GM19238 (cell line): Measurements from ENCODE around the gene SPATA24.
"Not testable (repeated sequence)": the region's sequence is repeated elsewhere in the genome, so short reads cannot be mapped to it uniquely, and the experiment has no call there.

Experiments used
- DNase-seq: peaks from one replicate; pipeline ENCODE4 v3.0.0; 2011; ENCODE audit warnings: low spot score; ENCODE audit not compliant: insufficient read length

The SPATA24 gene

DNA sequence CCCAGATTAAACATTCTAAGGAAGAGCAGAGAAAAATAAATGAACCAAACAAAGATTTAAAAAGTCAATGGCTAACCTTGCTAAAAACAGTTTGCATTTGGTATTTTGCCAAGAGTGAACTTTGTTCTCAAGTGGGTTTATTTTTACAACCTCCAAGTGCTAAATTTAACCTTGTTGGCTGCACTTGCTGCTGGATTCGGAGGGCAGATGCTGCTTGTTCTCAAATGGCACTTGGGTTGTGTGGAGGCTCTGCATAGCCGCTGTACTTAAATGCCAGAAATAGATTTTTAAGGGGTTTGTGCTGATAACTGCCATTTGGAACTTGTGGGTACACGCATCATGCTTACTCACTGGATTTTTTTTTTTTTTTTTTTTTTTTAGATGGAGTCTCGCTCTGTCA lies 13.3 kb upstream of the SPATA24 start:
- DNase-seq: no peak

DNA sequence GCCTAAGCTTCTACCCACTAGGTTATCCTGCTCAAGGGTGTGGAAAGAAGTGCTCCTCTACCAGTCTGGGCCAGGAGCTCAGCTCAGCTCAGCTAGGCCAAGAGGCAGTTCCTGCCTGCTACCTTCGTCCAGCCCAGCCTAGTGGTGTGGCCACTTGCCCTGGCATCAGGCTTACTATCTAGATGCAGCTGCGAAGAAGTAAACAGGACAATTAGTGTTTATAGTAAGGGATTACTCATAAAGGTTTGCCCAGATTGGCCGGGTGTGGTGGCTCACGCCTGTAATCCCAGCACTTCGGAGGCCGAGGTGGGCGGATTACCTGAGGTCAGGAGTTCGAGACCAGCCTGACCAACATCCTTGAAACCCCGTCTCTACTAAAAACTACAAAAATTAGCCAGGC lies 12.8 kb upstream of the SPATA24 start:
- no peak for DNase-seq

DNA sequence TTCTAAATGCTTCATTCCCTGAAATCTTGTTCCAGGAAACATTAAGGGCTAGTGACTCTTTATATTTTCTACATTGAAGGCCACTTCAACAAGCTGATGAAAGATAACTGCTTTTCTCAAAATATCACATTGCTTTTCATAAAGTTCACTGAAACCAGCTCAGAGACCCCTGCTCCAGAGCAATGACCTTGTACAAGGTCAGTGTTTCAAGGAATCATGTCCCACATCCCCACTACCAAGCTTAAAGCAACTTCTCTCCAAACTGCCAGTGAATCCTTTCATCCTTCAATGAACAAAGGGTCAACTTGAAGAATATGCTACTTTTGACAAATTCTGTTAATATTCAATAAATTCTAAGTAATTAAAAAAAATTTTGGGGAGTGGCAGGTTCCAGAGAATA lies 12.0 kb upstream of the SPATA24 start:
- DNase-seq: no peak

DNA sequence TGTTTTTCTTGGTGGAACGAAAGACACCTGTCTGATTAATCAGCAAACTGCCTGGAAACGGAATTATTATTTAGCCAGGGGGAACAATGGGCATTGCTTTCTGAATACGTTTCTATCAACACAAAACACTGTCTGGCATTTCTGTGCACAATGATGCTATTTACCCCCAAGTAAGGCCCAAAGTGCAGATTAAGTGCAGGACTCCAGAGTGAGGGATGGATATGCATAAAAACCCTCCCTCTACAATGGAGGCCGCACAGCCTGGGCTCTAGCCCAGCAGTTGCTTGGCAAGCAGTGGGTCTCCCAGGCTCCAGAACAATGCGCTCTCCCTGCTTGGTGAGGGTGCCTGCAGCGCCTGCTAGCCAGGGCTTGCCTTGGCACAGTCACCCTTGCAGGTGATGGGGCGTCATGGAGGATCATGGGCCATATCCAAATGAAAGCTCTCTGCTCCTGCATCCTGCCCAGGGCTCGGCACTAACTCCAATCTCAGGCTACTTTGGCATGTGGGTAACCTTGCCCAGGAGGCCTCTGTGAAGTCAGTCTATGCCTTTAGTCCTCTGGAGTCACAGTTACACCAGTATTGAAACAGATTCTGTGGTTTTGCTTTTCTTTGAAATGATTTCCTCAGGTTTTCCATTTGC lies 11.5 kb upstream of the SPATA24 start:
- DNase-seq: no peak

DNA sequence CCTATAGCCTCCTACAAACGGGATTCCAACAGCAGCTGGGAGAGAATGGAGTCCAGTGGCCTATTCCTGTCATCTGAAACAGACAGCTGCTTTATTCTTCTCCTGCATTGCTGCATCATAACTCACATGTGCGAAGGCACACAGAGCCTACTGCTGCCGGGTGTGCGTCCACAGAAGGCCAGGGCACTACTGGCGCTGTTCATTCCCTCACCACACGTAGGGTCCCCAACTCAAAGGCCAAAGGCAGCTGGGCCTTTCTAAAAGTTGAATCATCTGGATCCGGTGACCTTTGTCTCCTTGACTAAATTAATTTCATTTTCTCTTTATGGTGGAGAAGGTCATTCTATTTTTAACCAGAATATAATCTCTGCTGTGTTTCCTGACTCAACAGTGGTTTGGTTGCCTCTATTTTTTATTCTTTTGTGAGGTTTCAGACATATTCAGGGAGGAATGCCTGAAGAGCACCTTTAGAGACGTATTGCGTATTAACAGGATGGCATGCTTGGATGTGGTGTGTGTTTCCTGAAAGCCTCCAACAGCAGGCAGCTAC lies 10.8 kb upstream of the SPATA24 start:
- DNase-seq: no peak

DNA sequence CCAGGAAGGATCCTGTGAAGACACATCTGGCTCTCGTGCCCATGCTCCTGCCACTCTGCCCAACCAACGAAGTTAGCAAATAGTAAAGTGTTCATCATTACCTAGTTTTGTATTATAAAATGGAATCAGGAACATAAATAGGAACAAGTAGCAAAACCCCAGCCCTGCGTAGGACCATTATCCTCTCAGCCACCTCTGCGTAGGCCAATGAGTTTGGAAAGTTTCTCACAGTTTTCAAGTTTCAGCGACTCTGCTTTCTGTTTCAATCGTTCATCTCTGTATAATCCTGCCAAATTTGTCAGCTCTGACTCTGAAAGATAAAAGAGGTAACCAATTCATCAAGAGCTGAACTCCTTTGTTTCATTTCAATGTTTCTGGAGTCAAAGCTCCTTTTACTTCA lies 10.1 kb upstream of the SPATA24 start:
- DNase-seq: no peak

DNA sequence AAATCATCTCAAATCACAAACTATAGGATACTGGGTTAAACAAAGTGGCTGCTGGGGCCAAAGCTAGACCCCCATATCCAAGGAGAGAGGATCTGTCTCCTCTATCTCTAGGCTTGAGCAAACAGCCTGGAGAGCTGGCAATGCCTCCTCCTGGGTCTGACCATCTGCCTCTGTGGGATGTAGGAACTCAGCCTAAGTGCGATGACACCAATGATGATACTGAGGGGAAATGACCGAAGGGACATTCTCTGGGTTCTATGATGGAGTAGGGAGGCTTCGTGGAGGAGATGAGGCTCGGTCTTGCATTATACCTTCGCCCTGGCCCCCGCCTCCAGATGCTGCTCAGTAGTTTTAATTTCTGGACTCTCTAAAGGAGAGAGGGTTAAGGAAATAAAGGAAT lies 9.3 kb upstream of the SPATA24 start:
- no peak for DNase-seq

DNA sequence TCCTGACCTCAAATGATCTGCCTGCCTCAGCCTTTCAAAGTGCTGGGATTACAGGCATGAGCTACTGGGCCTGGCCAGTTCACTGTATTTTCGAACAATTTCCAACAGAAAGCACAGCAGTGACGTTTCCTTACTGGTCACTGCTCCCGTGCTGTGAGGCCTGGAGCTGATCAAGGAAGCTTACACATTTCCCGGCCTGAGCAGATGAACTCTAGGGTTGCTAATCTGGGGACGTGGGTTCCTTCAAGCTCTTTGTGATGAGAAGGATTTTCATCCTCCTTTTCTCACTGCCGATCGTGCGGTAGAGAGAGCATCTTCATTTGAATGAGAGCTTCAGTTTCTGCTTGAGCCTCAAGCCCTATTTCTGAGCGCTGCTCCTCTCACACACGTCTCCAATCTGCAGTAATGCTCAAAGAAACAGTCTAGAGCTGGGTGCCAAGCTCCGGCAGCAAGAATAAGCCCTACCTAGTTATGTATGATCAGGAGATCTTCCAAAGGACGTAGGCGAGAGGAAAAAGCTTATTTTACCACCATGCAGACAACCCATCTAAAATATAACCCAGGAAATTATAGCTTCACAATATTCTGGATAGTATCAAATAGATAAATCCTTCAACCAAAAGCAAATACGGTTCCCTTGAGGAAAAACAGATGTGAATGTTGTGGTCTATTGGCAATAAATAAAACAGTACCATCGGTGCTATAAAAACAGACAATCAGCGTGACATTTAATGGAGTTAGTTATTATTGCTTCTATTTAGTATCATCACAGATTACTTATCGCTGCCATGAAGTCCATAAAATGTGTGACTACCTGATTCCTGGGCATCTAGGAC lies 7.3 kb upstream of the SPATA24 start:
- no peak for DNase-seq

DNA sequence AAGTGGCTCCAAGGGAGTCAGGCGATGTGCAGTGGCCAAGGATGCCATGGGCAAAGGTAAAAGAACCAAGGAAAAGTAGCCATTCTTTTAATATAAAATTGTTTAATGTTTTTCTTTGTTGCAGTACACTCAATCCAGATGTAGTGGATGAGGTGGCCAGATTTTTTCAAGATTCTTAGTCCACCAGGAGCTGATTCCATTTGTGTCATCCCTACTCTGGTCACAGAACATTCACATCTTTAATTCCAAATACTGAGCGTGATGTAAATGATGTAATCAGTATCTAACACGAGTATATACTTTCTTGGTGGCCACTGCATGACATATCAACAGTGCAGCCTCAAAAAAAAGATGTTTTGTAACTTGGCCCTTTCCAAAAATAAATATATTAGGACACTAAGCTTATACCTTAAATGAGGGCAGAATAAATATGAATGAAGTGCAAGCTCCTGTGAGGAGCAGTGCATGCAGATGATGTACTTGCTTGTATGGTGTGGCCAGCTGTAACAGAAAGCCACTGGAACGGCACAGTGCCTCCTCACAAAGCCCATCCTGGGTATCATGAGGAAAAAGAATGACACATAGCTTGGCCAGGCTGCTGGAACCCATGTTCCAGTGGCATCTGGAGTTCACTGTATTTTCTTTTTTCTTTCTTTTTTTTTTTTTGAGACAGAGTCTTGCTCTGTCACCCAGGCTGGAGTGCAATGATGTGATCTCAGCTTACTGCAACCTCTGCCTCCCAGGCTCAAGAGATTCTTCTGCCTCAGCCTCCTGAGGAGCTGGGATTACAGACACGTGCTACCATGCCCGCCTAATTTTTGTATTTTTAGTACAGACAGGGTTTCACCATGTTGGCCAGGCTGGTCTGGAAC lies 6.5 kb upstream of the SPATA24 start:
- DNase-seq: no peak

DNA sequence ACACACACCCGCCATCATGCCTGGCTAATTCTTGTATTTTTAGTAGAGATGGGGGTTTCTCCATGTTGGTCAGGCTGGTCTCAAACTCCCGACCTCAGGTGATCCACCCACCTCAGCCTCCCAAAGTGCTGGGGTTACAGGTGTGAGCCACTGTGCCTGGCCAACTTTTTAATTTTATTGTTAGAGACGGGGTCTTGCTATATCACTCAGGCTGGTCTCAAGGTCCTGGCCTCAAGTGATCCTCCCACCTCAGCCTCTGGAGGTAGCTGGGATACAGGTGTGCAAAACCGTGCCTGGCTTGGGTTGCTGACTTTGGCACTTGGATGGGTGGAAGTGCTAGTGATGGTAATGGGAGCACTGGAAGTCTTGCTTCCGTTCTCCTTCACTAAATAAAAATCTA lies 5.2 kb upstream of the SPATA24 start:
- DNase-seq: not testable (repeated sequence)

DNA sequence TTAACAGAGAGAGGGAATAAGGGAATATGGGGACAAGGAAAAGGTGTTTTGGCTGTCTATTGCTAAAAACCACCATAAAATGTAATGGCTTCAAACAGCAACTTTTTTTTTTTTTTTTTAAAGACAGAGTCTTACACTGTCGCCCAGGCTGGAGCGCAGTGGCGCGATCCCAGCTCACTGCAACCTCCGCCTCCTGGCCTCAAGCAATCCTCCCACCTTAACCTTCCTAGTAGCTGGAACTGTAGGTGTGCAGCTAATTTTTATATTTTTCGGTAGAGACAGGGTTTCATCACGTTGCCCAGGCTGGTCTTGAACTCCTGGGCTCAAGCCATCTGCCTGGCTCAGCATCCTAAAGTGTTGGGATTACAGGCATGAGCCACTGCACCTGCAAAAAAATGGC lies 4.3 kb upstream of the SPATA24 start:
- no peak for DNase-seq

DNA sequence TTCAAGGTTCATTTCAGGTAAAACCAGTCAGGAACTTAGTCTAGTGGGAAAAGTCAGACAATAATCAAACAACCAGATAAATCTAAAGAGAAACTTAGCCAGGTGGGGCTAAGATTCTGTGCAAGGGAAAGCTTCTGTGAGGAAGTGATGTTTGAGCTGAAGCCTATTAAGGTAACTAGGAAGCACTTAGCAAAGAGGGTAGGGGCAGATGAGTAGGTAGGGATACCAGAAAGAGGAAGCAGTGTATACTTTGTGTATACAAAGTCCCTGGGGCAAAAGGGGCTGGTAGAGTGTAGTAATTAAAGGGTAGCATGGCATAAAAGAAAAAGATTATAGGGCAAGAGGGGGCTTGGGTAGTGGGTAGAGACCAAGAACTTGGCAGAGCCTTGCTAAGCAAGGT lies 3.6 kb upstream of the SPATA24 start:
- no peak for DNase-seq

DNA sequence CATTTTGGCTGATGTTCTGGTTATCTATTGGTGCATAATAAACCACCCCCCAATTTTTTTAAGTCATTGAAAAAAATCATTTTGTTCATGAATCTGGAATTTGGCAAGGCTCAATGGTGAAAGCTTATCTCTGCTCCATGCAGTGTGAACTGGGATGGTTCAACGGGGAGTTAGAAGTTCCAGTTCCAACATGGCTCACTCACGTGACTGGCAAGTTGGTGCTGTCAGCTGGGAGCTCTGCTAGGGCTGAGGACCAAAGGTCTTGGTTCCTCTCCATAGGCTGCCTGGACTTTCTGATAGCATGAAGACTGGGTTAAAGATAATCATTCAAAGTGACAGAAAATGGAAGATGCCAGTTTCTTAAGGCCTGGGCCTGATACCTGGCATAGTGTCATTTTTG lies 3.1 kb upstream of the SPATA24 start:
- DNase-seq: no peak

DNA sequence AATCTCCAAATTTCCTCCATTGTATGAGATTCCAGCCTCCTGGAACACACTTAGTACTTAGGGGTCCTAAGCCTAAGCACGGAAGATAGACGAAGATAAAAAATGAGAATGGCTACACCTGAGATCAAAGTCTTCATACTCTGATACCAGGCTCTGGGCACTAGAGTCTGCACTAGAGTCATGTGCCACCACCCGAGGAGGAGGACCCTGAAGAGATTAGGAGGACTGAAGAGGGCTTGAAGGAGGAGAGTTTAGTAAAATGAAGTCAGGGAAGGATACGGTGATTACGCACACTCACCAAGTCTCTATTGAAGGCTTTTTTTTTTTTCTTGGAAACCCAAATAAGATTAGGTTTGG lies 573 bp upstream of the SPATA24 start:
- DNase-seq: no peak

DNA sequence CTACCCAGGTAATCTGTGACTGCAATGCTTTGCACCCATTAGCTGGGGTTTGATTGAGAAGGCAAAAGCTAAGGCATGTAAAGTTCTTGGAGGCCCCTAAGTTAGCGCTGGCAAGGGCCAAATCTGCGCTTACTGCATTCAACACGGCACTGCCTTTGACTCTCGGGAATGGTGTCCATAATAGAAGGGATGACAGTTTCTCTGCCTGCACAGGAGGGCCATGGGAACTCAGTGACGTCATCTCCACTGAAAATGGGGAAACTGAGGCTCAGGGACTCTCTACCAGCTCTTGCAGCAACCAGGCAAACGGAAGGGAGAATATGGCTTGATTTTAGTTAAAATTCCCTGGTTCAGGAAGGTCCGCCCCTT lies 487 bp downstream of the SPATA24 start:
- DNase-seq: no peak

DNA sequence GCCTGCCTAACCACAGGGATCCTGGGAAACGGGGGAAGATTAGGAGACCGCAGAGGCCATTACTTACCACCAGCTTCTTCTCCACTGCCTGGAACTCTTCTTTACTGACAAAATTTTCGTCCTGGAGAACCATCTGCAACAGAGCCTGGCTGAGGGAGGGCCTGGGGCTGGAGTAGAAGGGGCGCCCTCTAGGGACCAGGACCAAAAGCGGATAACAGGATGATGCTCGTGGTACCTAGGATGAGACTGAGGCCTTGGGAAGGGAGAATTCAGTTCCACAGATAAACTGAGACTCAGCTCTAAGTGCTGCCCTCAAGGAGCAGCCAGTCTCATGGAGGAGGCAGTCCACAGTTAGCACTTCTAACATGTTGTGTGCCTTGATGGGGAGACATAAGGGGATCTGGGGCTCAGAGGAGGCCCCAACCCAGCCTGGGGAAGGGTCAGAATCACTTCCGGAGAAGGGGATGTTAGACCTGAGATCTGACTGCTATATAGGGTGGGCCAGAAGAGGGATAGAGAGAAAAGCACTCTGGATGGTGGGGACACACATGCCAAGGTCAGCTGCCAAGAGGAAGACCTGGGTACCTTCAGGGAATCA lies 1.2 kb downstream of the SPATA24 start:
- DNase-seq: no peak

DNA sequence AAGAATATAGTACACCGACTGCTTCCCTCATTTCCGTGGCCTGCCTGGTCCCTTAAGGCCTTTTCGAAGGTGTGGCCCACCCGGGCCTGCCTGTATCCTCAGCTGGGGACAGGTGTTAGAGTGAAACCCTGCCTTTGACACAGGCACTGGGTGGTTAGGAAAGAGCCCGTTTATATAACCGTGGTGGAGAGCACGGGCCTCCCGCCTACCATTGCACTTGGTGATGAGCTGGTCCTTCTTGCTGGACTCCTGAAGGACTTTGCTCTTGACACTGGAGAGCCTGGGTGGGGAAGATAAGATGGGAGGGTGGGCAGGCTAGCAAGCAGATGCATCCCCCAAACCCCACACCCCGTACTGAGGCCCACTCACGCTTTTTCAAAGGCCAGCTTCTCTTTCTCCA lies 2.3 kb downstream of the SPATA24 start:
- DNase-seq: no peak

DNA sequence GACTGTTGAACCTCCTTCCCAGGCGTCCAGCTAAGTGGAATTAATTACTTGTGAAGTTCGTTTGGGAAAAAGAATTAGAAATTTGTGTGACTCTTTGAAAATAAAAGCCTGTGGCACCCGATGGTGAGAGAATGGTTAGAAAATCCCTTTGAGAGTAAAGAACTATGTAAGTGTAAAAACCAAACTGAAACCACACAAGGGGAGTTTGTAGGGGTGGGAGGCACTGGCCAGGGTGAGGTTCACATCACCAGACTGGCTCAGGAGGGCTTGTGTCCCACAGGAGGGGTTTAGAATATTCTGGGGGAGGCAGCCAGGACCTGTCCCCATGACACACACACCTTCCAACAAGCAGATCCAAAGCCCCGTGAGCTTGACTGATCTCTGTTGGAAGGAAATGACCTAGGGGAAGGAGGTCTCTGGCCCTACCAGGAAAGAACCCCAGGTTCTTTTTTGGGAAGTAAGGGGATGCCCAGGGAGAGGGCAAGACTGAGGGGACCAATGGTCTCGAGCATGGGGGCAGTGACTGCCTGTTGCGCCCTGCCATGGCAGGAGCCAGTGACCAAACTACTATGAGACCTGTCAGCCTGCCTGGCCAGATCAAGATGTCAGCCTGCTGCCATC lies 4.3 kb downstream of the SPATA24 start:
- no peak for DNase-seq

DNA sequence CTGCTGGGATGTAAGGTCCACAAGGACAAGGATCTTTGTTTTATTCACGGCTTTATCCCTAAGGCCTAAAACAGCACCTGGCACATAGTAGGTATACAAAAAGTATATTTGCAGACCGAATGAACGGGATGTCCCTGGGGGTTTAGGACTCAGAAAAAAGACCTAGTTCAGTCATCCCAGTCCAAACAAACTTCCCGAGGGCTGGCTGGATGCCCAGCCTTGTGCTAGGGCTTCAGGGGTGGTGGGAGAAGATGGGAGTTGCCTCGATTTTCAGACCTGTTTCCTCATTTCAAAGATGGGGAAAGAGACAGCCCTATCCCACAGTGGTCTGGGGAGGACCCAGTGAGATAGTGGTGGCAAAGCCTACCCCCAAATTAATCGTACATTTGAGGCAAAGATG lies 6.0 kb downstream of the SPATA24 start:
- DNase-seq: no peak

DNA sequence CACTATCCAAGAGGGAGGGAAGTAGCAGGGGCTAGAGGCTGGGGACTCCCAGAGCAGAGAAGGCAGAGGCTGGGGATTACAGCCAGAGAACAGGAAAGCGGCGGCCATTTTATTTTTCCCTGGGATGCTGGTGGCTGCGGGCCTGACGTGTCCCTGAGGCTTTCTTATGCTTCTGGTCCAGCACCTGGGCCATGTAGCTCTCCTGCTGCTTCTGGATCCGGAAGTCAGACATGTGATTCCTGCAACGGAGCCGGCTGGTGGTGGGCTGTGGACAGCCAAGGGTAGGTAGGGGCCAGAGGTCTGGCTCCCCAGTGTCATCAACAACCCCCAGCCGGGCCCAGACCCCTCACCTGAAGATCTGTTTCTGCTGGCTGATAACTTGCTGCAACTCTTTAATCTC lies 7.2 kb downstream of the SPATA24 start:
- no peak for DNase-seq
